K562 (cell line): ENCODE measurements around the gene RDM1. TPM values are rescaled to one million over a fixed set of nuclear protein-coding genes. Genes with fewer than 3 reads are reported as not detected.
"Not testable (repeated sequence)": the region's sequence is repeated elsewhere in the genome, so short reads cannot be mapped to it uniquely, and the experiment has no call there.

Source experiments
- ATAC-seq: fragments of 200-7000 bp; cut with Tn5 transposase; 3 replicates; pipeline ENCODE4 v1.9.1; 2020; ENCODE audit warnings: moderate library complexity
- BruUV-seq: library from RNA; stranded (reverse); fragments of 400-500 nt; replicated peaks from 2 replicates; lab custom pipeline; 2021; lab: Mats Ljungman, UMichigan
- CTCF ChIA-PET: fragments of 300-600 bp; formaldehyde crosslinking; extraction: SDS; loops from one replicate; lab custom pipeline; 2021; ENCODE audit warnings: low intra/inter-chr PET ratio; lab: Yijun Ruan, JAX
- POLR2A ChIA-PET: fragments of 300-600, 350-650 bp; sonication (Branson Sonifier 250); formaldehyde crosslinking; extraction: SDS; loops from one replicate; lab custom pipeline; 2021; ENCODE audit warnings: antibody characterized with exemption, inconsistent platforms; lab: Yijun Ruan, JAX
- DNase-seq, 4 experiments: peaks; one replicate each; pipeline versions ENCODE4 v3.0.0 to v3.0.0-alpha.2; 2011 to 2018; ENCODE audit warnings: low spot score in 3 of 4, mixed read lengths in 3 of 4; ENCODE audit errors: extremely low read depth in 1 of 4
- FAIRE-seq: peaks from 2 replicates; lab custom pipeline; 2011; peaks lifted over from hg19 to GRCh38; lab: Jason Lieb, UNC
- H2AFZ ChIP-seq: 2 replicates; pipeline ENCODE4 v1.6.0; 2011; ENCODE audit warnings: low read depth, low read length, control low read depth, inconsistent platforms
- H3K27ac ChIP-seq: fragments of 200-600 bp; 3 replicates; pipeline ENCODE4 v1.8.0; 2011; ENCODE audit warnings: low read depth, mild to moderate bottlenecking, control low read depth, inconsistent platforms, low read length, moderate library complexity, mixed read lengths; ENCODE audit errors: extremely low read depth
- H3K27me3 ChIP-seq, 2 experiments: fragments of 300-600 bp in 1 of 2; 2 replicates in 1 of 2; 3 replicates in 1 of 2; pipeline versions ENCODE4 v1.6.0 to v1.8.0; 2011; ENCODE audit warnings: inconsistent platforms in 2 of 2, low read length in 2 of 2, mild to moderate bottlenecking in 1 of 2, mixed read lengths in 1 of 2, moderate library complexity in 1 of 2; ENCODE audit not compliant: control insufficient read depth in 2 of 2, insufficient read depth in 2 of 2
- H3K36me3 ChIP-seq: fragments of 300-600 bp; 3 replicates; pipeline ENCODE4 v1.8.0; 2011; ENCODE audit warnings: mild to moderate bottlenecking, low read length, inconsistent platforms; ENCODE audit not compliant: control insufficient read depth, insufficient read depth
- H3K4me1 ChIP-seq, 2 experiments: fragments of 200-600 bp in 1 of 2; replicated peaks in 1 of 2; 2 replicates in 1 of 2; 3 replicates in 1 of 2; pipeline versions ENCODE4 v1.5.1 to v1.8.0; 2011; ENCODE audit warnings: inconsistent platforms in 2 of 2, low read length in 2 of 2, mild to moderate bottlenecking in 1 of 2, mixed read lengths in 1 of 2, moderate library complexity in 1 of 2; ENCODE audit not compliant: control insufficient read depth in 2 of 2, insufficient read depth in 2 of 2
- H3K4me2 ChIP-seq: 2 replicates; pipeline ENCODE4 v1.6.1; 2011; ENCODE audit warnings: low read length, control low read depth, inconsistent platforms, mixed read lengths; ENCODE audit not compliant: insufficient read depth
- H3K4me3 ChIP-seq: fragments of 200-600 bp; sonication (generic), shearing (Covaris generic); 2 replicates; pipeline ENCODE4 v1.5.1; 2016; ENCODE audit warnings: control low read depth, inconsistent platforms
- H3K79me2 ChIP-seq: fragments of 200-600 bp; 3 replicates; pipeline ENCODE4 v1.8.0; 2011; ENCODE audit warnings: low read length, inconsistent platforms; ENCODE audit not compliant: control insufficient read depth, insufficient read depth
- H3K9ac ChIP-seq, 2 experiments: 2 replicates each; pipeline versions ENCODE4 v1.6.0 to v1.6.1; 2011; ENCODE audit warnings: low read depth in 2 of 2, low read length in 2 of 2, control low read depth in 1 of 2, inconsistent platforms in 1 of 2, mild to moderate bottlenecking in 1 of 2, mixed read lengths in 1 of 2; ENCODE audit not compliant: insufficient read depth in 1 of 2
- H3K9me1 ChIP-seq: one replicate; pipeline ENCODE4 v1.6.0; 2011; ENCODE audit warnings: inconsistent platforms, mild to moderate bottlenecking, low read length, moderate library complexity; ENCODE audit not compliant: control insufficient read depth, insufficient read depth
- H3K9me3 ChIP-seq: replicated peaks from 2 replicates; pipeline ENCODE4 v1.5.1; 2011; ENCODE audit warnings: low read depth, low read length, inconsistent platforms; ENCODE audit not compliant: control insufficient read depth, insufficient read depth
- H4K20me1 ChIP-seq: replicated peaks from 2 replicates; pipeline ENCODE4 v1.6.1; 2011; ENCODE audit warnings: low read length, inconsistent platforms, mixed read lengths; ENCODE audit not compliant: control insufficient read depth, insufficient read depth
- HDAC3 ChIP-seq: fragments of 450-650 bp; IDR thresholded peaks from 2 replicates; pipeline ENCODE4 v1.6.1; 2018; ENCODE audit warnings: borderline replicate concordance, mild to moderate bottlenecking, moderate library complexity; ENCODE audit not compliant: partially characterized antibody
- PRDM10 ChIP-seq: fragments of 450-650 bp; IDR thresholded peaks from 2 replicates; pipeline ENCODE4 v1.6.1; 2018; ENCODE audit not compliant: partially characterized antibody
- ZHX1 ChIP-seq: fragments of 150-350 bp; conservative IDR thresholded peaks from 2 replicates; pipeline ENCODE4 v1.6.1; 2014; ENCODE audit warnings: low read length
- ZSCAN29 ChIP-seq: fragments of 450-650 bp; IDR thresholded peaks from 2 replicates; pipeline ENCODE4 v1.6.1; 2017
- WGBS: fragments of 100-300 bp; shearing (Covaris generic); methylation state at CpG from one replicate; pipeline ENCODE4 v1.1.6; 2016; ENCODE audit warnings: low coverage, mixed read lengths; ENCODE audit not compliant: insufficient coverage; ENCODE audit errors: missing lambda C conversion rate; 5-methylcytosine and 5-hydroxymethylcytosine counted together
- in situ Hi-C: fragments of 300-500 bp; cut with MboI; formaldehyde crosslinking; loops from 4 replicates; pipeline ENCODE4 v1.15.0; 2018; ENCODE audit warnings: inconsistent platforms, mixed read lengths
- intact Hi-C: fragments of 100-400 bp; cut with micrococcal nuclease; formaldehyde crosslinking; loops from 2 replicates; pipeline ENCODE4 v1.14.2; 2022
- polyA plus RNA-seq, 8 experiments: library from polyadenylated mRNA; depleted of rRNA in 4 of 8; stranded (reverse) in 5 of 8; unstranded in 3 of 8; fragments of >200 nt; fragmentation: Nextera tagmentation in 2 of 8; fragmentation: Illumina TruSeq in 1 of 8; extraction: Ambion mirVana in 2 of 8; extraction: Trizol in 1 of 8; gene quantifications; 2 replicates each; pipeline versions ENCODE4 v1.2.1 to v1.2.3, GENCODE V29; 2011 to 2014; ENCODE audit warnings: inconsistent platforms in 1 of 8, missing spikeins in 1 of 8
- total RNA-seq, 7 experiments: library from RNA; depleted of rRNA in 6 of 7; stranded (reverse); fragments of >200 nt in 6 of 7; fragmentation: Illumina TruSeq in 2 of 7; extraction: Trizol in 2 of 7; gene quantifications; 2 replicates each; pipeline versions ENCODE4 v1.2.1 to v1.2.3, GENCODE V29; 2011 to 2021; ENCODE audit warnings: low replicate concordance in 1 of 7

The RDM1 gene
- total and polyA plus RNA-seq, 9 of the 15 experiments (the other 6 are each of a cell fraction or from before 2014, with no cell fraction given) = 2.5 to 11.2 (median 5.4) TPM

- TF ChIP-seq ZHX1 (no peak), ZSCAN29 (no peak), HDAC3 (peak; percentile 33)
Observed at GRCh38 chr17:35942588-35943186, 12.1 kb upstream of the RDM1 start (continued).

- H3K9me1 ChIP-seq, ATAC-seq, BruUV-seq, H3K79me2 ChIP-seq, H3K27ac ChIP-seq, H3K9me3 ChIP-seq, FAIRE-seq, H4K20me1 ChIP-seq, H2AFZ ChIP-seq, H3K4me2 ChIP-seq, H3K9ac ChIP-seq, POLR2A ChIA-PET, H3K27me3 ChIP-seq, H3K36me3 ChIP-seq, in situ Hi-C loops, intact Hi-C loops, DNase-seq, H3K4me3 ChIP-seq, CTCF ChIA-PET: not testable (repeated sequence)
- peak; percentile 67 for TF ChIP-seq PRDM10
- peaks cover 1 to 18% of the 10 kb centered on the region in 2 experiments; a peak in 3 of 5 replicates for H3K4me1 ChIP-seq
- WGBS = 80% methylated on average over 3 of the region's 3 CpGs
Observed at GRCh38 chr17:35938492-35938891, 7.9 kb upstream of the RDM1 start.
